ENCODE data around the gene CLOCK. TPM values are rescaled to one million over a fixed set of nuclear protein-coding genes. Genes with fewer than 3 reads are reported as not detected.

The CLOCK gene
- total and polyA plus RNA-seq, 7 donors, result 5.9 to 54.1 (median 23.5) TPM

DNA sequence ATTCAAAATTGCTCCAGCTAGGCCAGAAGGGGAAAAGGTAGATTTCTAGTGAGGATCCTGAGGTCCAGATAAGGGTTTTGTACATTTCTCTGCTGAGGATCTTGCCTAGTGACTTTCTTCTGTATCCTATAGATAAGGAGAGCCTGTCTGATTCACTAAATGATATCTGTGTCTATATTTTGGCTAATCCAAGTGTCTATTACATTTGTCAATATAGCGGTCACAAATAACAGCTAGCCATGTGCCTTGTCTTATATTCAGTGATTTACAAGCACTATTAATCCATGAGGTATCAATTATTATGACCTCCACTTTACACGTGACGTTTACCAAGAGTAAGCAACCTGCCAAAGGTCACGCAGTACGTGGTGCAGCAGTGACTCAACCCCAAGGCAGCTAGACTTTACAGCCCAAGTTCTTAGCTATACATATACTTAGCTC is 109.3 kb downstream of the CLOCK start:
- ATAC-seq (peak; percentile 66 to 75 (median 70)), DNase-seq (no peak)
- TF ChIP-seq, protein P1, sequence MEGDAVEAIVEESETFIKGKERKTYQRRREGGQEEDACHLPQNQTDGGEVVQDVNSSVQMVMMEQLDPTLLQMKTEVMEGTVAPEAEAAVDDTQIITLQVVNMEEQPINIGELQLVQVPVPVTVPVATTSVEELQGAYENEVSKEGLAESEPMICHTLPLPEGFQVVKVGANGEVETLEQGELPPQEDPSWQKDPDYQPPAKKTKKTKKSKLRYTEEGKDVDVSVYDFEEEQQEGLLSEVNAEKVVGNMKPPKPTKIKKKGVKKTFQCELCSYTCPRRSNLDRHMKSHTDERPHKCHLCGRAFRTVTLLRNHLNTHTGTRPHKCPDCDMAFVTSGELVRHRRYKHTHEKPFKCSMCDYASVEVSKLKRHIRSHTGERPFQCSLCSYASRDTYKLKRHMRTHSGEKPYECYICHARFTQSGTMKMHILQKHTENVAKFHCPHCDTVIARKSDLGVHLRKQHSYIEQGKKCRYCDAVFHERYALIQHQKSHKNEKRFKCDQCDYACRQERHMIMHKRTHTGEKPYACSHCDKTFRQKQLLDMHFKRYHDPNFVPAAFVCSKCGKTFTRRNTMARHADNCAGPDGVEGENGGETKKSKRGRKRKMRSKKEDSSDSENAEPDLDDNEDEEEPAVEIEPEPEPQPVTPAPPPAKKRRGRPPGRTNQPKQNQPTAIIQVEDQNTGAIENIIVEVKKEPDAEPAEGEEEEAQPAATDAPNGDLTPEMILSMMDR (IDR thresholded peaks at IDR 0.05), result no peak
- Histone ChIP-seq H3K4me3 (no peak overlapping the region), H3K9me3 (no peaks in the 10 kb centered on the region), H3K27ac (peak overlapping the region; percentile 51), H3K36me3 (ENCODE audit: insufficient read depth in 1 of 2, low read depth in 1 of 2) (peaks cover 2 to 80% of the 10 kb centered on the region in 2 donors), H3K4me1 (no peaks in the 10 kb centered on the region), H3K27me3 (ENCODE audit: insufficient read depth in 3 of 3, low read length in 2 of 3) (no peaks in the 10 kb centered on the region)
- WGBS, 3 donors, result 56 to 74% (median 57%) methylated on average over 5 of the region's 5 CpGs
- intact Hi-C loops (cut with DNase I), result loop anchor here (5.0 to 10.0 kb wide), 3 partner anchors 93 to 110 kb away; partner anchors contain the start of genes CLOCK (in 2 of the 2) and SRD5A3 (in 1 of the 2)

DNA sequence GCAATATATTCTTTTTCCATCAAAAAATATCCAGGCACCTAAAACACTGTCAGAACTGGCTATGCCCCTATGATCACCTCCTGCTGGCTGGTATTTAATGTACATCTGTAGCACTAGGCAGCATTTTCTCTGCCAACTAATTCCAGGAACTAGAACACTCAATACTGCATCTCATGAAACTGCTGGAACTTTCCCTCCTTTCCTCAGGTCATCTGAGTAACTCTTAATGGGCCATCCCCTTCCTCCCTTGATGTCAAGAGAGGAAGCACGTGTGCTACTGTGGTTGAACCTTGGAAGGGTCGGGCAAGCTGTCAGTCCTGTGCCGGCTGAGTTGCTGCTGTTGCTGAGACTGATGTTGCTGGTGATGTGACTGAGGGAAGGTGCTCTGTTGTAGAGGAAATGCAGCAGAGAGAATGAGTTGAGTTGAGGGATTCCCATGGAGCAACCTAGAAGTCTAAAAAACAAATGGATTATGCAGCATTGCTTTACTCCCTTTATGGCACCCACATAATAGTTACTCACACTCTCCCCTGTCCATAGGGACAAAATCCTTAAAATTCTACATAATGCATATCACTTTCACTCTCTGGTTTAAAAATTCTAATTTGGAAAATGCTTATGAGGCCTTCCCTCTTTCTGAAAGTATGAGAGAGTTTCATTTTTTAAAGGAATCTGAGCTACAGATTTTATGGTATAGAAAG is 111.4 kb downstream of the CLOCK start:
- intact Hi-C loops (cut with DNase I), result loop anchor here (5.0 to 10.0 kb wide), 3 partner anchors 90 to 112 kb away; partner anchors contain the start of genes CLOCK (in 2 of the 2) and SRD5A3 (in 1 of the 2)
- Histone ChIP-seq H3K36me3 (ENCODE audit: insufficient read depth in 1 of 2, low read depth in 1 of 2) (peaks cover 2 to 81% of the 10 kb centered on the region in 2 donors), H3K4me3 (no peak overlapping the region), H3K27ac (no peak overlapping the region), H3K27me3 (ENCODE audit: insufficient read depth in 3 of 3, low read length in 2 of 3) (no peaks in the 10 kb centered on the region), H3K4me1 (no peaks in the 10 kb centered on the region), H3K9me3 (no peaks in the 10 kb centered on the region)
- TF ChIP-seq, protein P1 (IDR thresholded peaks at IDR 0.05), result no peak
- ATAC-seq (peak in 3 of 4 donors; percentile 48 to 53 (median 49)), DNase-seq (no peak)
- WGBS, 3 donors, result 40 to 51% (median 48%) methylated on average over 3 of the region's 3 CpGs

DNA sequence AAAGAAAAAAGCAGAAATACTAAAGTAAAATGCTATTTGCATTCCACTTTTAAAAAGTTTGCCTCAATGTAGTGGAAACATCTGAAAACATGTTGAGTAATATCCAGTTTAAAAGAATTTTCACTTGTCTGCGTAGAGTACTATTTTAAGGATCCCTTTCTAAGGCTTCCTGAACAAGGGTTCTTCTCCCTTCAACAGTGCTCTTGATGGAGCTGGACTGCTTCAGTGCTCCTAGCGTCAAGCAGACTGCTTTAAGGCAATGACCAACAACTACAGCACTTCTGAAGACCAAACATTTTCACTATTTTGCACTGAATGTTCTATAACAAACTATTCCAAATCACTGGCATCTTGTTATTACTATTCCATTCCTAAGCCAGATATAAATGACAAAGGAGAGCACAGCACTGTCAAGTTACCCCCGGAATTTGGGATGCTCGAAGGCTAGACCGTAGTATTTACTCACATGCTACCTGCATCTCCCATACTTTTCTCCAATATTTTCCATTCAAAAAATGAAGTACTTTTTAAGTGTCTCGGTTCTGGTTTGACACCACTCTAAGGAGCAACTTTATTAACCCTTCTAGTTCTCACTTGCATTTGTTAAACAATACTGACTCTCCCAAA is 114.9 kb downstream of the CLOCK start:
- WGBS, 3 donors, result 70 to 79% (median 73%) methylated on average over 6 of the region's 6 CpGs
- Histone ChIP-seq H3K27me3 (ENCODE audit: insufficient read depth in 3 of 3, low read length in 2 of 3) (no peaks in the 10 kb centered on the region), H3K36me3 (ENCODE audit: insufficient read depth in 1 of 2, low read depth in 1 of 2) (peaks cover 7 to 96% of the 10 kb centered on the region in 2 donors), H3K4me1 (no peaks in the 10 kb centered on the region), H3K27ac (no peak overlapping the region), H3K4me3 (no peak overlapping the region), H3K9me3 (no peaks in the 10 kb centered on the region)
- DNase-seq (no peak), ATAC-seq (no peak)
- intact Hi-C loops (cut with DNase I), result loop anchor here (10.0 kb wide), 2 partner anchors 87 to 113 kb away; partner anchors contain the start of genes CLOCK (in 1 of the 2) and SRD5A3 (in 1 of the 2)
- TF ChIP-seq, protein P1 (IDR thresholded peaks at IDR 0.05), result no peak

DNA sequence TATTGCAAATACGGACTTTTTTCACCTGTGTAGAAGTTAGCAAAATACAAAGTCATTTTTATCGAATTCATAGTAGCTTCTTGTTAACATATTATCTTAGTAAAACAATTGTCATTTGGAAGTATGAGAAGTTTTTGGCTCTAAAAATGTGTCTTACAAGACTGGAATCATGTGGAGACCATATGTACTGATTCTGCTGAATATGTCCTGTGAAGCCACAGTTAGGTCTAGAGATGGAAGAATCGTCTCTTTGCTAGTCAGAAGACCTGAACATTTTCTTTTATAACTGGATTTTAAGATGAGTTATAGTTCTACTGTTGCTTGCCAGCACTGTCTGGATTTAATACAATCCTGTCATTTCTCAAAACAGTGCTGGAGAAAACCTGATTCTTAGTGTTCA is 121.9 kb downstream of the CLOCK start:
- Histone ChIP-seq H3K27me3 (ENCODE audit: insufficient read depth in 3 of 3, low read length in 2 of 3) (no peaks in the 10 kb centered on the region), H3K4me3 (no peak overlapping the region), H3K36me3 (ENCODE audit: insufficient read depth in 1 of 2, low read depth in 1 of 2) (peaks cover 11 to 93% of the 10 kb centered on the region in 2 donors), H3K9me3 (no peaks in the 10 kb centered on the region), H3K27ac (no peak overlapping the region), H3K4me1 (no peaks in the 10 kb centered on the region)
- intact Hi-C loops (cut with DNase I), result no loop called here
- TF ChIP-seq, protein P1 (IDR thresholded peaks at IDR 0.05), result no peak
- no peak for DNase-seq
- 85 to 92% (median 85%) methylated on average over 3 of the region's 3 CpGs for whole genome bisulfite sequencing, 3 donors
- no peak for ATAC-seq
